ENCODE data around the gene RBBP7.

RBBP7 gene

DNA sequence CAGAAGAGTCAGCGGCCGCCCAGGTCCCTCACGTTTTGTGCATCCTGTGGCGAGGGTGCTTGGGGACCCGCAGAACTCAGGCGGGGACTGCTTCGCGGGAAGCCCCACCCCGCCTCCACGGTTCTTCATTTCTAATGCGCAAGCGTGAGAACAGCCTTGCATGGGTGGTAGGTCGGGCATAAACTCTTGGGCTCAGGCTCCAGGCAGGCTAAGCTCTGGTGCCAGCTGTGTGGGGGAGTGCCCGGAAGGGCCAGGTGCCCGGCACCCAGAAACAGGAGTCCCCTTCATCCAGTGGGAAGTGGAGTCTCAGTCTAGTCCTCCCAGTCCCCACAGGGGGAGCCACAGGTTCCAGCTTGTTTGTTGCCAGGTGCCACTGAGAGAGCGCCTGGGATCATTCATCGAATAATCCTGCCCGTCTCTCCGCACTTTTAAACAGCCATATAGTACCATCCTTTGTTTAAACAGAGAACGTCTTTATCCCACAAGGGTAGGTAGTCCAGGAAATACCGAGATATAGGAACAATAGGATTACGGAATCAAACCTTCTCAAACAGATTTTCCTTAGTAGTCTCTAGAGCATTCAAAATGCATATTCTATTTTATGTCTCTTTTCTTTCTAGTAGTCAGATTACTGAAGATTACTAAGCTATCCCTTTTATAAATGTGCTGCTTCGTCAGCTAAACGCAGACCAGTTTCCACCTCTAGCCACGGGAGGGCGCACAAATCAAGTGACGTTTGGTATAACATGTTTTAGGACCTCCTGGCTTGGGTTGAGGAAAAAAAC is 12.7 kb upstream of the RBBP7 start:
- no peaks in the 10 kb centered on the region for H3K9me3 ChIP-seq (ENCODE audit: severe bottlenecking)
- no peaks in the 10 kb centered on the region for H3K27me3 ChIP-seq (ENCODE audit: insufficient read depth, low read depth, severe bottlenecking)
- peak overlapping the region; percentile 70 for H3K4me3 ChIP-seq (ENCODE audit: low read depth, low read length)
- peak overlapping the region; percentile 76 for H3K27ac ChIP-seq
- no peaks in the 10 kb centered on the region for H3K36me3 ChIP-seq
- peak; percentile 87 for DNase-seq
- TF ChIP-seq, protein P1, sequence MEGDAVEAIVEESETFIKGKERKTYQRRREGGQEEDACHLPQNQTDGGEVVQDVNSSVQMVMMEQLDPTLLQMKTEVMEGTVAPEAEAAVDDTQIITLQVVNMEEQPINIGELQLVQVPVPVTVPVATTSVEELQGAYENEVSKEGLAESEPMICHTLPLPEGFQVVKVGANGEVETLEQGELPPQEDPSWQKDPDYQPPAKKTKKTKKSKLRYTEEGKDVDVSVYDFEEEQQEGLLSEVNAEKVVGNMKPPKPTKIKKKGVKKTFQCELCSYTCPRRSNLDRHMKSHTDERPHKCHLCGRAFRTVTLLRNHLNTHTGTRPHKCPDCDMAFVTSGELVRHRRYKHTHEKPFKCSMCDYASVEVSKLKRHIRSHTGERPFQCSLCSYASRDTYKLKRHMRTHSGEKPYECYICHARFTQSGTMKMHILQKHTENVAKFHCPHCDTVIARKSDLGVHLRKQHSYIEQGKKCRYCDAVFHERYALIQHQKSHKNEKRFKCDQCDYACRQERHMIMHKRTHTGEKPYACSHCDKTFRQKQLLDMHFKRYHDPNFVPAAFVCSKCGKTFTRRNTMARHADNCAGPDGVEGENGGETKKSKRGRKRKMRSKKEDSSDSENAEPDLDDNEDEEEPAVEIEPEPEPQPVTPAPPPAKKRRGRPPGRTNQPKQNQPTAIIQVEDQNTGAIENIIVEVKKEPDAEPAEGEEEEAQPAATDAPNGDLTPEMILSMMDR (IDR thresholded peaks at IDR 0.05; ENCODE audit: low read depth, low read length): peak; percentile 72

DNA sequence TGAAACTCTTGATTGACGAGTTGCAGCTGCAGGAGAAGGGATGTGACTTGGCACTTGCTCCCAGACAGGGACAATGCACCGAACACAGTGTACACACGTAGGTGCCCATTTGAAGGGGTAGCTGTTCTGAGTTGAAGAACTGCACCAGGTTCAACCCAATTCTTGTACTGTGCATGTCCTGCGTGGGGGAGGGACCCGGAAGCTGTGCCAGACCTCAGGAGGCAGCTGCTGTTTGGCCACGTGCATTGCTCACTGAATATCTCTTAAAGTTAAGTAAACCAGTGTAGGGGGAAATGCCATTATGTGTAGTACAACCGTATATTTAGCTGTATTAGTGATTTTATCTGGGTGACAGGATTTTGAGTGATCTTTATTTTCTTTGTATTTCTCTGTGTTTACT is 12.0 kb upstream of the RBBP7 start:
- DNase-seq: peak; percentile 33
- Histone ChIP-seq H3K9me3 (ENCODE audit: severe bottlenecking) (no peaks in the 10 kb centered on the region), H3K36me3 (no peaks in the 10 kb centered on the region), H3K27ac (no peak overlapping the region; the same call in 1 of the 2 replicates), H3K27me3 (ENCODE audit: insufficient read depth, low read depth, severe bottlenecking) (no peaks in the 10 kb centered on the region), H3K4me3 (ENCODE audit: low read depth, low read length) (peak overlapping the region; percentile 70)
- TF ChIP-seq, protein P1 (IDR thresholded peaks at IDR 0.05; ENCODE audit: low read depth, low read length): no peak

DNA sequence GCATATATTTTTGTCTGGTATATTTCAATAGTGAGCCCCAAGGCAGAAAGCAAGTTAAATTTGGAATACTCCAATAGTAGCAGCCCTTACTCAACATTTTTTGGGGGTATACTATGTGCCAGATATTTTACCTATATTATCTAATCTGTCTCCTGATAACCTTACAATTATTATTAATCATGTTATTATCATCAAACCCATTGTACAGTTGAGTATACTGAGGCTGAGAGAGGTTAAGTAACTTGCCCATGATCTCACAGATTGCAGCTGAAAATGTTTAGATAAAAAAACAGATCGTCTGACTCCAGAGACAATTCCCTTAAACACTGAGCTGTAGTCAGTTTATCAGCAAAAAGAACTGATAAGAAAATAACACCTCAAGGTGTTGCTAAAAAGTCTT is 6.5 kb upstream of the RBBP7 start:
- TF ChIP-seq, protein P1 (IDR thresholded peaks at IDR 0.05; ENCODE audit: low read depth, low read length): no peak
- H3K27ac ChIP-seq: no peak overlapping the region
- DNase-seq: no peak
- no peak overlapping the region for H3K4me3 ChIP-seq (ENCODE audit: low read depth, low read length)
- H3K27me3 ChIP-seq (ENCODE audit: insufficient read depth, low read depth, severe bottlenecking): no peaks in the 10 kb centered on the region
- H3K9me3 ChIP-seq (ENCODE audit: severe bottlenecking): no peaks in the 10 kb centered on the region
- H3K36me3 ChIP-seq: no peaks in the 10 kb centered on the region

- no peaks in the 10 kb centered on the region for H3K27me3 ChIP-seq (ENCODE audit: insufficient read depth, low read depth, severe bottlenecking)
- peaks cover 3% of the 10 kb centered on the region; the same call in 1 of the 2 replicates for H3K36me3 ChIP-seq
- H3K27ac ChIP-seq: no peak overlapping the region
- TF ChIP-seq, protein P1 (IDR thresholded peaks at IDR 0.05; ENCODE audit: low read depth, low read length): no peak
- DNase-seq: no peak
- H3K4me3 ChIP-seq (ENCODE audit: low read depth, low read length): no peak overlapping the region
- H3K9me3 ChIP-seq (ENCODE audit: severe bottlenecking): no peaks in the 10 kb centered on the region
These were observed 4.4 kb upstream of the RBBP7 start for GRCh38 chrX:16874458-16875095.

GRCh38 chrX:16873106-16873505 is 2.9 kb upstream of the RBBP7 start:
- no peak overlapping the region for H3K27ac ChIP-seq
- H3K36me3 ChIP-seq: peaks cover 13% of the 10 kb centered on the region
- no peak for DNase-seq
- H3K9me3 ChIP-seq (ENCODE audit: severe bottlenecking): no peaks in the 10 kb centered on the region
- no peak overlapping the region for H3K4me3 ChIP-seq (ENCODE audit: low read depth, low read length)
- H3K27me3 ChIP-seq (ENCODE audit: insufficient read depth, low read depth, severe bottlenecking): no peaks in the 10 kb centered on the region
- TF ChIP-seq, protein P1 (IDR thresholded peaks at IDR 0.05; ENCODE audit: low read depth, low read length): no peak

Measured in WERI-Rb-1 (cell line).